Stimulated activated CD4-positive, alpha-beta T cell treated with anti-CD3 and anti-CD28 coated beads, Interleukin-12 subunit alpha, Interleukin-12 subunit beta, amount 100 ng/mL, for 24 hours (primary cell): ENCODE measurements around the gene TPRN.

Experiments used
- DNase-seq, 2 experiments: peaks; one replicate each; pipeline ENCODE4 v3.0.0-alpha.2; 2020; ENCODE audit warnings: low read depth in 2 of 2

Gene TPRN

DNA sequence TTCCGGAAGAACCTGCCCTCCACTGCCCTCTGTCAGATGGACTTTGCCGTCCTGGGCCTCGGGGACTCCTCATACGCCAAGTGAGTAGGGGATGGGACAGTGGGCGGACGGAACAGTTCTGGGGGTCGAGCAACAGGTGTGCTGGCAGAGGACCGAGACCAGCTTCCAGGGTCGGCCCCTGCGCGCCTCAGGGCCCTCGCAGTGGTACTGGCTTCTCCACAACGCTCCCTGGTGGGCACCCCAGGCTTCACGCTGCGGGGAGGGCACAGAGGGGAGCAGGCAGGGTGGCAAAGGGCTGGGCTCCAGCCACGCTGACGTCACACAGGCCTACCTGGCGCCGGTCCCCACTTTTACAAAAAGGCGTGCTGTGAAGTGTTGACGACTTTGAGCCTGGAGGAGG, 12.0 kb upstream of the TPRN start:
- no peak for DNase-seq

DNA sequence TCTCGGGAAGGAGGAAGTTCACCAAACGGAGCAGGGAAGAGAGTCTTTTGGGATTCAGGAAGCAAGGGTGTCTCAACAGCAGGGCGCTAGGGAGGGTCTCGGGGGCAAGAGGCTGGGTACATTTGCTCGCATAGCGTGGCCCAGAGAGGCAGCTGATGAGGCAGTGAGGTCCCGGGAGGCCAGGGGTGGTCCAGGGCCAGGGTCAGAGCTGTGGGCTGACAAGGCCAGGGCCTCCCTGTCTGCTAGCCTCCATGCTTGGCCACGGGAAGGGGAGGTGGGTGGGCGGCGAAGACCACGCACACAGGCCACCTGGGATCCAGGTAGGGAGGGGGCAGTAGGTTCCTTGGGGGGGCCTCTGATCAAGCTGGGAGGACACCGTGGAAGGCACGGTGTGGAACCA, 11.0 kb upstream of the TPRN start:
- DNase-seq: no peak

DNA sequence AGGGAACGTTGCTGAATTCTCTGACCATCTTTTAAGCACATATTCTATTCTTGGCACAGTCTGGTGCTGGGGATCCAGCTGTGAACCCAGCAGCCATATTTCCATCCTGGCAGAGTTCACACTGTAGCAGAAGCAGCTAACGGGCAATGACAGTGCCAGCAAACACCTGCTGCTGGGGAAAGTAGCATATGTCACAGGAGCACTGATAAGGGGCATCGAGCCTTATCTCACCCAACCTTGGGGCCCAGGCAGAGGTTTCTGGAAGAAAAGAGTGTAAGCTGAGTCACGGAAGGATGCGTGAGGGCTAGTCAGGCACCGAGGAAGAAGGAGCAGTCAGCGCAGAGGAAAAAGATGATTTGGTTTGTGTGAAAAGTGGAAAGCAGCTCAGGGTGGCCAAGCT, 6.1 kb upstream of the TPRN start:
- DNase-seq: no peak

DNA sequence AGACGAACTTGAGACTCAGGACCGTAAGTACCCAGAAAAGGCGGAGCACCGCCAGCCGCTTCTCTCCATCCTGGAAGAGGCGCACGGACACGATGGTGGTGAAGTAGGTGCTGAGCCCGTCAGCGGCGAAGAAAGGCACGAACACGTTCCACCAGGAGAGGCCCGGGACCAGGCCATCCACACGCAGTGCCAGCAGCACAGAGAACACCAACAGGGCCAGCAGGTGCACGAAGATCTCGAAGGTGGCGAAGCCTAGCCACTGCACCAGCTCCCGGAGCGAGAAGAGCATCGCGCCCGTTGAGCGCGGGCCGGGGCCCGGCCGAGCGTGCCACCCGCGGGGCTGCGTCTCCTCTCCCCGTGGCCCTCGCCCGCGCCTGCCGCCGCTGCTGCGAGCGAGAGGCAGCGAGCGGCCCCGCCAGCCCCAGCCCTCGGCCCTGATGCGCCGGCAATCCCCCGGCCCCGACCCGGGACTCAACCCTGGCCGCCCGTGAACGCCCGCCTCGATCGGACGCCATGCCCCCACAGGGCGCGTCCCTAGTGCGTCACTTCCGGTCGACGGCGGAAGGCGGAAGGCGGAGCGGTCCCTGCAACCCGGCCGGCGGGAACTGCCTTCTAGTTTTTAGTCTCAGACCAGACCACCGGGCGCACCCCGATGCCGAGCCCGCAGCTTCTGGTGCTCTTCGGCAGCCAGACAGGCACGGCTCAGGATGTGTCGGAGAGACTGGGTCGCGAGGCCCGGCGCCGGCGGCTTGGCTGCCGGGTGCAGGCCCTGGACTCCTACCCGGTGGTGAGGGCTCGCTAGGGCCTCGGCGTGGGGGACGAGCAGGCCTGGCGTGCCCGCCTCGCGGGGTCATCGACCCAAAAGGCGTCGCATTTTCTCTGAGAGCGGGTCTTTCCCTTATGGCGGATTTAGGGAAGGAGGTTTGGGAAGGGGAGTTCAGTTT, 4.9 kb upstream of the TPRN start, which contains the start of the genes NDOR1 and TMEM203:
NDOR1 (plus strand) TSS at position 575 of the 944 bp plus-strand sequence; CDS start at position 653, 78 bp downstream.
TMEM203 (minus strand) TSS at position 523 of the 944 bp plus-strand sequence; CDS start at position 289, 234 bp downstream.
- peak; percentile 90 to 94 for DNase-seq

DNA sequence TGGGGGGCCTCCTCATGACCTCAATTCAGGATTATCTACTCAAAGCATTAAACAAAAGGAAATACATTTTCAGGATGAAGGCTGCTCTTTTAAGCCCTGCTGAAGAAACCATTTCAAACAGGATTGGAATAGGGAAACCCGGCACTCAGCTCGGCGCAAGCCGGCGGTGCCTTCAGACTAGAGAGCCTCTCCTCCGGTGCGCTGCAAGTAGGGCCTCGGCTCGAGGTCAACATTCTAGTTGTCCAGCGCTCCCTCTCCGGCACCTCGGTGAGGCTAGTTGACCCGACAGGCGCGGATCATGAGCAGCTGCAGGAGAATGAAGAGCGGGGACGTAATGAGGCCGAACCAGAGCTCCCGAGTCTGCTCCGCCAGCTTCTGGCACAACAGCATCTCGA, 4.2 kb upstream of the TPRN start:
- no peak for DNase-seq

DNA sequence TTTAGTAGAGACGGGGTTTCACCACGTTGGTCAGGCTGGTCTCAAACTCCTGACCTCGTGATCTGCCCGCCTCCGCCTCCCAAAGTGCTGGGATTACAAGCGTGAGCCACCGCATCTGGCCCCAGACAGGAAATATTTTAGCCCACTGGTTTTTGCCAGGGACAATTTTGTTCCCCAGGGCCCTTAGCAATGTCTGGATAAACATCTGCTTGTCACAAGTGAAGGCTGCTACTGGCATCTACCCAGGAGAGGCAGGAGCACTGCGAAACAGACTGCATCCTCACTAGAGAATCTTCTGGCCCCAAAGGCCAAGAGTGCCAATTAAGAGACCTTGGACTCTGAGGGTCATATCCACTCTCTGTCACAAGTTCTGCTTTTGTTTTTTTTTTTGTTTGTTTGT, 2.4 kb upstream of the TPRN start:
- DNase-seq: no peak

DNA sequence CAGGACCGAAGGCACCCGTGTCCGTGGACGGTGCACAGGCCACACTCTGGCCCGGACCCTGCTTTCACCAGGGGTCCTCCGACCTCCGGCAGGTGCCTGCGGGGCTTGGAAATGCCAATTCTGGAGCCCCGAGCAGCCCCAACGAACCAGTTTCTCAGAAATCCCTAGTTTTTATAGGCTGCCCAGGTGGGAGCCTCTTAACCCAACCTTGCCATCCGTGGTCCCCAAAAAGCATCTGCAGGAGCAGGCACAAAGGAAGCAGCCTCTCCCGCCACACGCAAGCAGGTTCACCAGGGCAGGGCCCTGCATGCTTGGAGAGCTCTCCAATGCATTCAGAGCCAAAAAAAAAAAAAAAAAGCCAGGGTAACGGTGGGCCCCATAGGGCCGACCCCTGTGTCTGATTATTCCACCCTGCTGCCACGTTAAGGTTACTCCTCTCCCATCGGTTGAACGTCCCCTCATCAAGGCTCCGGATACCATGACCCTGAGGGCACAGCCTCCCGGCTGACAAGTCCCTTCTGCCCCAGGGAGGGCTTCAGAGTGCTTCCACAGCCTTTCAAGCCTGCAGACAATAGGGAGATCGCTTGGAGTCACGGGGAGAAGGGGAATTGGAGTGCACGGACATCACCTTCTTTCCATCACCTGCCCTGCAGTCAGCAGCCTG, 796 bp upstream of the TPRN start:
- DNase-seq: no peak

DNA sequence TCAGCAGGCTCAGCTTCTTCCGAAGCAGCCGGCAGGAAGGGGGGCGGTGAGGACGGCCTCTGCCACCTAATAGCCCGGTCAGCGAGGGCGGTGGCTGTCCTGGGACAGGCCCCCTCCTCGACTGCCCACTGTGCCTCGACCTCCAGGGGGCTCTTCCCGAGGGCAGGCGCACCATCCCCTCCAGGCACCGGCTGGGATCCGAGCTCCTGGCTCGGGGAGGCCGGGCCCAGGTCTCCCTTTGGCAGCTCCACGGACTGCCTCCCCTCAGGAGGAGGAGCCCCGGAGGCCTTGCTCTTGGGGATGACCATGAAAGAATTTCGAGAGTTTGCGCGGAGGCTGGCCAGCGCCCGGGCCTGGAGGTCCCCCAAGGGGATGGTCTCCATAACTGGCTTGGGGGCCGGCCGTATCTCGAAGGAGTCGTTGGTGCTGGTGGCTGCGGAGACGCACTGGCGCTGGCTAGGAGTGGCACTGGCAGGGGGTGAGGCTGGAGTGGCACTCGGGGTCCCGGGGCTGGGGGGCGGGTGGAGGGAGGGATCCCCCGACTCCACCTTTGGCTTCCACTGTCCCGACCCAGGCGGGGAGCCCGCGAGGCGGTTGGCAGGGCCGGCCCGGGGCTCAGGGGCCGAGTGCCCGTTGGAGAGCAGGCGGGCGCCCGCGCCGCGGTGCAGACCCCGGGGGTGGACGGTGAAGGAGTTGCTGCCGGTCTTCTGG, 975 bp downstream of the TPRN start:
- no peak for DNase-seq

GRCh38 chr9:137198902-137199283, 1.6 kb downstream of the TPRN start:
- no peak for DNase-seq

GRCh38 chr9:137198051-137198901, 2.3 kb downstream of the TPRN start:
- DNase-seq: no peak

DNA sequence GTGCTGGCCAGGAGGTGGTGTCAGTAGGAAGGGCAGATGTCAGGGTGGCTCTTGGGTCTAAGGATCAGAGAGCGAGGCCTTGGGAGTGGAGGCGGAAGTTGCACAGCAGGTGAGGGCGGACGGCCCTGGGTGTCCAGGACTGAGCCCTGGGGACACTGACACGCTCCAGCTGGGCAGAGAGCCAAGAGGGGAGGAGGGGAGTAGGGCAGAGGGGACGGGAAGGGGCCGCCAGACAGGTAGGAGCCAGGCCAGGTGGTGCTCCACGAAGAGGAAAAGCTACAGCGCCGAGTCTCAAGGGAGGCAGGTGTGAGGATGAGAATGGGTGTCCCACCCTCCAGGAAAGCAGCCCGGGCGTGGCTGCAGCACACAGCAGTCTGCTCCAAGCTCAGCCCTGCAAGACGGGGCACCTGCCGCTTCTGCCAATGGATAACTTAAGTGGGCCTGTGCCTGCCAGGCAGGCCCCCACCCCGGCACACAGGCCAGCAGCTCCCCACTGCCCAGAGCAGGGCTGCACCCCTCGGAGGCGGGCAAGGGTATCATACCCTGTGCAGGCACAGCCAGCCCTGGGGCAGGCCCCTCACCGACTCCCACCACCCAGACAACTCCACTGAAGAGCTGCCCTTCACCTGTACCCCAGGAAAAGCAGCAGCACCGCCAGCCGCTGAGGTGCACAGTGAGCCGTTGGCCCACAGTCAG, 4.9 kb downstream of the TPRN start:
- DNase-seq: no peak

- no peak for DNase-seq
Observed at GRCh38 chr9:137194909-137195308, 5.6 kb downstream of the TPRN start.

- no peak for DNase-seq
Observed at GRCh38 chr9:137194388-137194787, 6.2 kb downstream of the TPRN start.

DNA sequence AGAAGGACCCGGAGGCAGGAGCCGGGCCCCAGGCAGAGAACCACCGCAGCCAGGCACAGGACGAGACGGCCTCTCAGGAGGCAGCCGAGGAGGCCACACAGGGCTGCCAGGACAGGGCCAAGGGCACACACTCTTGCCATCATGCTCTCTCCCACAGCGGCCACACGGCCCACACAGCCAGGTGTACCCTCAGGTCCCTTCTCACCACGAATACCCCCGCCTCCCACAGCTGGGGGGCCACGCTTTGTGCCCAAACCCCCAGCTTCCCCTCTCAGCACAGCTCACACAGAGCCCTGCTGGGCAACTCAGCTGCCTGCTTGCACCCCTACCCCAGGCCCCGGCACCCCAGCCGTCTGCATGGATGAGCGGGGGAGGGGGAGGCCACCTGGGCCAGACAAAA, 6.8 kb downstream of the TPRN start:
- no peak for DNase-seq

GRCh38 chr9:137192859-137193258, 7.7 kb downstream of the TPRN start:
- no peak for DNase-seq

DNA sequence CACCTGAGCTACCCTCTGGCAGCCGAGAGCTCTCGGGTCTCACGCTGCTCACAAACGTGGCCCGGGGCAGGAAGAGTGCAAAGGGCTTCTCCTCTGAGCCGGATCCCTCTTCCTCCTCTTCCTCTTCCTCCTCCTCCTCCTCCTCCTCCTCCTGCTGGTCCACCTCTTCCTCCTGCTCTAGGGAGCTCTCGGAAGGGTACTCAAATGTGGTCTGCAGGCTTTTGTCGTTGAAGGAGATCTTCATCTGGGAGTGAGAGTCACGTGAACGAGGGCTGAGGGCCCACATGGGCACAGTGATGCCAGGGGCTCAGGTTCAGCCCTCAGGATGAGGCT, 8.1 kb downstream of the TPRN start:
- DNase-seq: no peak

GRCh38 chr9:137191691-137192447, 8.7 kb downstream of the TPRN start:
- DNase-seq: no peak

- DNase-seq: no peak
Observed at GRCh38 chr9:137191245-137191644, 9.3 kb downstream of the TPRN start.

DNA sequence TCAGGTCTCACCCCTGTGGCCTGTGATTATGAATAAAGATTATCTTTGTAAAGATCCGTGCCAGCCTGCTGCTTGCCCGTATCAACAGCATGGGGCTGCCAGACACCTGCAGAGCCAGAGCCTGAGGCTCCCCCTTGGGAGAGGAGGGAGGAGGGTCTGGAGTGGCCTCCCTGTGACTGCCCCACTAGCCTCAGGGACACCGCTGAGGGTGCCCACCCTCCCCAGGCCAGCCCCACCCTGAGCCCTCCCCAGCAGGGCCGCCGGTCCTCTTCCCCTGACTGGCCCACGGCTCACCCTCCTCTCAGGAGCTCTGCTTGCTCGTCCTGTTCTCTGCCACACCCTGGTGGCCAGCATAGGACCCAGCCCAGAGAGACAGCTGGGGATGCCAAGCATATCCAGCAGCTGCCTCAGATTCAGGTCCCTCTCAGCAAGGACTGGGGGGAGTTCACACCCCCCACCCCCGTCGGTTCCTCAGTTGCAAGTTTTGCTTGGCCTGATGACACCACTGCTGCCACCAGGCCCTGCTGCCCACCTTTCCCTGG, 10.2 kb downstream of the TPRN start:
- no peak for DNase-seq
